Activated CD8-positive, alpha-beta memory T cell treated with anti-CD3 and anti-CD28 coated beads for 24 hours (primary cell): ENCODE results near the gene FGF11.
"Not testable (repeated sequence)": the region's sequence is repeated elsewhere in the genome, so short reads cannot be mapped to it uniquely, and the experiment has no call there.

Experiments
- DNase-seq: peaks from one replicate; pipeline ENCODE4 v3.0.0-alpha.2; 2020

The FGF11 gene

DNA sequence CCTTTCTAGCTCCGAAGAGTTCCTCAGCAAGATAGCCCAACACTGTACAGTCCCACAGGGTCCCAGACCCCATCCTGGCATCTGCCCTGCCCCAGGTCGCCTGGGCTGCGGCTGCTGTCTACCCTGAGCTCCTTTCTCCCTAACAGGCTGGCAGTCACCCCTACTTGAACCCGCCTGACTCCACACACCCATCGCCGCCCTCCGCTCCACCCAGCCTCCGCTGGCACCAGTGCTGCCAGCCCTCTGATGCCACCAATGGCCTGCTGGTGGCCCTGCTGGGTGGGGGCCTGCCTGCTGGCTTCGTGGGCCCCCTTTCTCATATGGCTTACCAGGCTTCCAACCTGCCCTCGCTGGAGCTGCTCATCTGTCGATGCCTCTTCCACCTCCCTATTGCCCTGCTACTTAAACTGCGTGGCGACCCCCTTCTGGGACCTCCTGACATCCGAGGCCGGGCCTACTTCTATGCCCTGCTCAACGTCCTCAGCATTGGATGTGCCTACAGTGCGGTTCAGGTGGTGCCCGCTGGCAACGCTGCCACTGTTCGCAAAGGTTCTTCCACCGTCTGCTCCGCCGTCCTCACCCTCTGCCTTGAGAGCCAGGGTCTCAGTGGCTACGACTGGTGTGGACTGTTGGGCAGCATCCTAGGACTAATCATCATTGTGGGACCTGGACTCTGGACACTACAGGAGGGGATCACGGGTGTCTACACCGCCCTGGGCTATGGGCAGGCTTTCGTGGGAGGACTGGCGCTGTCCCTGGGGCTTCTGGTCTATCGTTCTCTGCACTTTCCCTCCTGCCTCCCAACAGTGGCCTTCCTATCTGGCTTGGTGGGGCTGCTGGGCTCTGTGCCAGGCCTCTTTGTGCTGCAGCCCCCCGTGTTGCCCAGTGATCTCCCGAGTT is 42.8 kb downstream of the FGF11 start:
- not testable (repeated sequence) for DNase-seq

DNA sequence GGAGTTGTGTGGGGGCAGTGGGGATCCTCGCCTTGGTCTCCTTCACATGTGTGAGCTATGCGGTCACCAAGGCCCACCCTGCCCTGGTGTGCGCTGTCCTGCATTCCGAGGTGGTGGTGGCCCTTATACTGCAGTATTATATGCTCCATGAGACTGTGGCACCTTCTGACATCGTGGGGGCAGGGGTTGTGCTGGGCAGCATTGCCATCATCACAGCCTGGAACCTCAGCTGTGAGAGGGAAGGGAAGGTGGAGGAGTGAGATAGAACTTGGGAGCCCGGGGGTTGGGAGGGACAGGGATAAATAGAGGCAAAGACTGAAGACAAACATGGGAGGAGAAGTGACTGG is 43.4 kb downstream of the FGF11 start:
- DNase-seq: not testable (repeated sequence)

DNA sequence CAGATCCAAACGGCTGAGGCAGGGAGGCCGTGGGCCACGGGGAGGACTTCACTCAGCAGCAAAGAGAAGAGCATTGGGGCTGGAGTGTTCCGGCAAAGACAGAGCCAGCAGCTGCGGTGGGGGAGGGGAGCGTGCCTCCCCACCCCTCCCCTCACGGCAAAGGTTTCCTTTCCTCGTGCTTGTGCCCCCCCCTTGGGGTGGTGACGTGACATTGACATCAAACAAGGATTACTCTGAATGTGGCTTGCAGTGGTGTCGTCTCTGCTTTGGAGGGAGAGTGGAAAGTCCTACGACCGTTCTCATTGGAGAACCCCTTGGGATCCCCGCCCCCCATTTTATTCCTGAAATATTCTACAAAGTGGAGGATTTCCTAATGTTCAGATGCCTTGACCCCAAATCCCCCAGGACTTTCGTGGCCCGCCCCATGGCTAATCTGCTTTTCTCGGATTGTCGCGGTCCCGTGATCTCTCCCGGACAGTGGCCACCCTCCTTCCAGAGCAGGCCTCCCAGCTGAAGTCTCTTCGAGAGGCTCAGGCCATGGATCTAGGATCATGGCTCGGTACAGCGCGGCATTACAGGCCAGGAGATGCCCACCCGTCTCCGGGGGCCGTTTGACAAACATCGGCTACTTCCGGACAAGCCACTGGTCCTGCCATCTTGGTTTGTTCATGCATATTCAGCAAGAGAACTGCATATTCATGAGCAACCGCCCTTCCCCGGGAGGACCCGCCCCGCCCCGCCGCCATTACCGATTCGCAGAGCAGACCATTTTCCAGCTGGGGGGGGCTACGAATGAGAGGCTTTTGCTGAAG is 44.1 kb downstream of the FGF11 start:
- peak; percentile 97 for DNase-seq

DNA sequence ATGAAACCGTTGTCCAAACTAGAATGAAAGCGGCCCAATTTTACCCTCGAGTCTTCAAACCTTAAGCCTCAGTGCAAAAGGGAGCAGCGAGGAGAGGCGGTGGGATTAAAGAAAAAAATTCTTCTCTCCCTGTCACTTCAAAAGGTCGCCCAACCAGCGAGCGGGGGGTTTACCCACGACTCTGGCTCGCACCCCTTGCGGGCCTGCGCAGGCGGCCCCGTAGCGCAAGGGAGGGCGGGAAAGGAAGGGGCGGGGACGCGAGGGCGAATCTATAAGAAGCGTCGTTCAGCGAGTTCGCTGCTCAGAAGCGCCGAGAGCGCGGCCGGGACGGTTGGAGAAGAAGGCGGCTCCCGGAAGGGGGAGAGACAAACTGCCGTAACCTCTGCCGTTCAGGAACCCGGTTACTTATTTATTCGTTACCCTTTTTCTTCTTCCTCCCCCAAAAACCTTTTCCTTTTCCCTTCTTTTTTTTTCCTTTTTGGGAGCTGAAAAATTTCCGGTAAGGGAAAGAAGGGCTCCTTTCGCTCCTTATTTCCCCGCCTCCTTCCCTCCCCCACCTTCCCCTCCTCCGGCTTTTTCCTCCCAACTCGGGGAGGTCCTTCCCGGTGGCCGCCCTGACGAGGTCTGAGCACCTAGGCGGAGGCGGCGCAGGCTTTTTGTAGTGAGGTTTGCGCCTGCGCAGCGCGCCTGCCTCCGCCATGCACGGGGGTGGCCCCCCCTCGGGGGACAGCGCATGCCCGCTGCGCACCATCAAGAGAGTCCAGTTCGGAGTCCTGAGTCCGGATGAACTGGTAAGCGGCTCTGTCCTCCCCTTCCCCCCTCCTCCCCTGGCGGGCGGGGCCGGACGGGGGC is 45.0 kb downstream of the FGF11 start, which contains the start of gene POLR2A:
Gene POLR2A (plus strand): TSS at position 300 of the 852 bp plus-strand sequence.
- DNase-seq: peak; percentile 99

DNA sequence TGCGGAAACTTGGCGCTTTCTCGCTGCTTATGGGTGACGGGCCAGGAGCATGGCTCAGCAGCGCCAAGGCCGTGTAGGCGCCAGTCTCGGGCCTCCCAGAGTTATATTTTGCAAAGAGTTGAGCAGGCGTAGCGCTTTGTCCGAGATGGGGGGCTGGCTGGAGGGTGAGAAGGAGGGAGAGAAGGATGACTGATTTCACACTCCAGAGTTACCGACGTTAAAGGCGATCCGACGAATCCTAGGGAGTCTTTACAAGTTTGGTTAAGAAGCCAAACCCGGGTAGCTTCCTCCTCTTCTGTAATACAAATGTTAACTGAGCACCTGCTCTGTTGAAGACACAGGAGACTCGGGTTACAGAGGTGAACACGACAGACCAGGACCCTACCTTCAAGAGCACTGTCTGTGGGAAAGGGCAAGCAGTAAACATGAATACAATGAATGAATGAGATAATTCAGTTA is 45.6 kb downstream of the FGF11 start:
- no peak for DNase-seq

DNA sequence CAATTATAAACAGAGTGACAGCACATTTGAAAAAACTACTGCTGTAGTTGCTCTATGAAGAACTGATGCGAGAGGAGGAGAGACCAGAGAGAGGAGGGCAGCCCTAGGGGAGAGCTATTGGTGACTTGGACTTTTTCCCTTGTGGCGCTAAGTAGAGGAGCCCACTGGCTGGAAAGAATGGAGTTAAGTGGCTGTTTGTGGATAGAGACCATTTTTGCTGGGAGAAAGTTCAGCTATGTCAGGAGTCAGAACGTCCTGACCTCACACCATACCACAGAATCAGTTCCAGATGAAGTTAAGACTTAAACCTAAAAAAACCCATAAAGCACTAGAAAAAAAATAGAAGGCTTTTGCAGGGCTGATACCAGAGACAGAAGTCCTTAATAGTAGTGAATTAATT is 46.9 kb downstream of the FGF11 start:
- no peak for DNase-seq

DNA sequence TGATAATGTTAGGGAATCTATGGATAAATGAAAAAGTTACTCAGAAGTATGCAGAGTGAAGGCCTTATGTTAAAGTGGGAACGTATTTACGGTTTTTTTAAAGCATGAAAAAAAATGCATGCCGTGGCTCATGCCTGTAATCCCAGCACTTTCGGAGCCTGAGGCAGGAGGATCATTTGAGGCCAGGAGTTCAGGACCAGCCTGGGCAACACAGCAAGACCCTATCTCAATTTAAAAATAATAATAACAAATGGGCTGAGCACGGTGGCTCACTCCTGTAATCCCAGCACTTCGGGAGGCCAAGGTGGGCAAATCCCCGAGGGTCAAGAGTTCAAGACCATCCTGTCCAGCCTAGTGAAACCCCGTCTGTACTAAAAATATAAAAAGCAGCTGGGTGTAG is 50.8 kb downstream of the FGF11 start:
- DNase-seq: no peak

DNA sequence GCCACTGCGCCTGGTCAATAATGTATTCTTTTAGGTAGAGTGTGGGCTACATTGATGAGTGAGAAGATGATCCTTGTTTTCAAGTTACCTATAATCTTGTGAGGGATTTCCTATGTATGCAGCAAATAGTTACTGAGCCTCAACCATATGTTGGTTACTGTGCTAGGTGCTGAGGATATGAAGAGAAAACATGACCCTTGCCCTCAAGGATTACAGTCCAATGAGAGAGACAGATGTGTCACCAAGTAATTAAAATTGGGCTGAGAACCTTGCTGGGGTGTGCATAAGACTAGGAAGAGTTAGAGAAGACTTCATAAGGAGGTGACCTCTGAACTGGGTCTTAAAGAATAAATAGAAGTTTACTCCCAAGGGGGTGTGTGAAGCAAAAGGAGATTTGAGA is 52.3 kb downstream of the FGF11 start:
- DNase-seq: no peak

DNA sequence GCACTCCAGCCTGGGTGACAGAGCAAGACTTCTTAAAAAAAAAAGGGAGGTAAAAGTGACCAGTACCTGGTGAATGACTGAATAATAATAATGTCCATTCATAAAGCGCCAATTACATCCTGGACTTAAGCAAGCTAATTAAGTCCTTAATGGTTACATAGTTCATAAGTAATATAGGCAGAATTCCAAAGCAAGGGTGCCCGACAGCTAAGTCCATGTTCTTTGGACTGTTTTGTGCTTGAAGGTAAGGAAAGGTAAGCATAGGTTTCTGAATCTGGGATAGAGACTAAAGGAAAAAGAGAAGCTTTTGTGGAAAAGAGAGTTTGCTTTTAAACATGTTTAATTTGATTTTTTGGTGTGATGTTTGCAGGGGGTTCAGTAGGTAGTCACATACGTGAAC is 54.6 kb downstream of the FGF11 start:
- DNase-seq: no peak
